ENCODE measurements around the gene WSCD2.

The WSCD2 gene

DNA sequence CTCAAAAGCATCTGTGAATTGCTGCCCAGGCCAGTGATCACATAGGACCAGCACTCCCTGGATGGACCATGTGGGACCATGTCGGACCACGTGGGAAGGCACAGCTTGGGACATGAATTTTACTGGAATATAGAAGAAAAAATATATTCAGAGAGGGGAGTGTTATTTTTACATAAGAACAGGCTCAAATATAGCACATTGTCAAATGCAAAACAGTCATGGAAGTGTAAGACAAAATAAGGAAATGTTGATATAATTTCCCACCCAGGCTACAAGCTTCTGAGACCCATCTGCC, 141.7 kb downstream of the WSCD2 start:
- DNase-seq, result no peak

DNA sequence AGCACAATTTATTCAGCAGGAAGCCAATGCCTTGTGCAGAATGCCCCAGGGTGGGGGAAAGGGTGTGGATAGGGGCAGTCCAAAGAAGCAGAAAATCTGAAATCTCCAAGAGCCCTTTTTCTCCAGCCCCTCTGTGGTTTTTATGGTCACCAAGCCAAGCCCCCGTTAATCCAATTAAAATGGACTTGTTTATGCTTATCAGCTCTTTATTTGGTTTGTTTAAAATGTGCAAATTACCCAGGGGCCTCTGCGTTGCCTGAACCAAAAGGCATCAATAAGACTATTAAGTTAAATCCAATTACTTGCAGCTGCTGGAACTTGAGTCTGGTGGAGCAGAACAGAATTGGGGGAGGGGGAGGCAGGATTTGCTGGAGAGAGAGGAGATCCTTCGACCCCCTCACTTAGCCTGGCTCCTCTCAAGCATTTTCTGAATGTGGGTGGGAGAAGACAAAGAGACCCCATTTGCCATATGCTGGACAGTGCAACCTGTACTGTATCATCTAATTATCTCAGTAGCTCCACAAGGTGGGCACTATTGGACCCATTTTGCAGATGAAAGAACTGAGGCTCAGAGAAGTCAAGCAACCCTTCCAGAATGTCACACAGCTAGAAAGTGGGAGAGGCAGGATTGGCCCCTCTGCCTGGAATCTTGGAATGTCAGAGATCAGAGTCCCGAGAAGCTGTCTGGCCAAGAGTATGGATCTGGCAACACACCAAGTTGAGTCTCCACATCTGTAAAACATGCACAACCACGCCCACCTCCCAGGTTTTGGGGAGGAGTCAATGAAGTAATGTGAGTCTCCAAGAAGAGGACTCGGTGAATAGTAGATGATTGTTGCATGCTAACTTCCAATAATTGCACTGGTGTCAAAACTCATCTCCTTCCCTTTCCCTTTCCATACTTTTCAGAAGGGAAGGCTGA, 143.1 kb downstream of the WSCD2 start:
- no peak for DNase-seq

DNA sequence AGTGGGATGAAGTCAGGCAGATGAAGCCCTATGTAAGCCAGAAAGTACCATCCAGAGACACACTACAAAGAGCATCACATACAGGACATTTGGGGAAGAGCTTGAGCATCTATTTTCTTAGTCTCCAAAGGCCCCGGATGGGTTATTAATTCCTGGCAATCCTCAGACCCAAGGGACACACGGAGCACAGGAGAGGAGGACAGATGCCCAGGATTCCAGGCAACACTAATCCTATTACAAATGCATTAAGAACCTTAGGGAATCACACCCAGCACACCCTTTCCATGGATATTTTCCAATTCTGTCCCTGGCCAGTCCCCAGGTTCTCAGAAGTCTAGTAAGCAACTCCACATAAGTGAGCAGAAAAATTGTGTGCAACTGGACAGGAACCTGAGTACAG, 144.1 kb downstream of the WSCD2 start:
- DNase-seq, result no peak

DNA sequence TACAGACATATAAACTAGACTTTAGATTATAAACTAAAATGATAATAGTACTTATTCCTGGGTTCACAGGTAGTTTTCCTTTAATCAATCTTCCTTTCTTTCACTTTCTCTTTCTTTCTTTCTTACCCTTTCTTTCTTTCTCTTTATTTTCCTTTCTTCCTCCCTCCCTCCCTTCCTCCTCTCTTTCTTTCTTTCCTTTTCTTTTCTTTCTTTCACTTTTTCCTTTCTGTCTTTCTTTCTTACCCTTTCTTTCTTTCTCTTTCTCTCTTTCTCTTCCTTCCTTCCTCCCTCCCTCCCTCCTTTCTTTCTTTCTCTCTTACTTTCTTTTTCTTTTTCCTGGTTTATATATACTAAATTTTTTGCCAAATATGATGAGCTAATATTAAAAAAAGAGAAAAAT, 148.5 kb downstream of the WSCD2 start:
- DNase-seq, result no peak

DNA sequence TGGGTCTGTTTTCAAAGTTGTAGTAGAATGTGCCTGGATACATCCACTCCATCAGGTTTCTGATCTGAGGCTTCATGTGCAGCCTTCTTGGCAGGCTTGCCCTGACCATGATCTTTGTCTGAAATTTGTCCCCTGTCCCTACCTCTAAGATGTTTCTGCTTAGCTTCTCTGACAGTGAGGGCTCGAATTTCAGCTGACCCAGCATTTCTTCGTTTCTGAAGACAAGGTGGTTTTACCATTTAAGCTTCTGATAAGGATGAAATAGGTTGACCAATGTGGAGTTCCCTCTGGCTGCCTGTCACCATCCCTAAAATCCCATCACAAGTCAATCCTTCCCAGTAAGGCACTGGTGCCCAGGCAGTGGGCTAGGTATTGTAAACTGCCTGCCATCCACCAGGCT, 153.1 kb downstream of the WSCD2 start:
- DNase-seq, result no peak

DNA sequence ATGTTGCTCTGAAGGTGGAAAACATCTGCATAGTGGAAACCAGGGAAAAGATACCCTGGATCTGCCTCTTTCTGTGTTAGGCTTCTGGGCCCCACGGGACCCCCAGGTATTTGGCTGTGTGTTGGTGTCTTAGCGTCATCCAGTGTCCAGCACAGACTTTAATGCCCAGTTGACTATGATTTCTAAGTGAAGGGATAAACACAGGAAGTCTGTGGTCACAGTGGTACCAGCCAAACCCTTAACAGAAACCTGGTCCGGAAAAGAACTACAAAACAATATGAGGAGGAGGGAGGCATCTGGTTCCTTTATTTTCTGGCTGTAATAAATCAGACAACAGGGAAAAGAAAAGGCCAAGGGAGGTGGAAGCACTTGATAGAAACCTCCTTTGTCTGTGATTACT, 153.6 kb downstream of the WSCD2 start:
- no peak for DNase-seq

DNA sequence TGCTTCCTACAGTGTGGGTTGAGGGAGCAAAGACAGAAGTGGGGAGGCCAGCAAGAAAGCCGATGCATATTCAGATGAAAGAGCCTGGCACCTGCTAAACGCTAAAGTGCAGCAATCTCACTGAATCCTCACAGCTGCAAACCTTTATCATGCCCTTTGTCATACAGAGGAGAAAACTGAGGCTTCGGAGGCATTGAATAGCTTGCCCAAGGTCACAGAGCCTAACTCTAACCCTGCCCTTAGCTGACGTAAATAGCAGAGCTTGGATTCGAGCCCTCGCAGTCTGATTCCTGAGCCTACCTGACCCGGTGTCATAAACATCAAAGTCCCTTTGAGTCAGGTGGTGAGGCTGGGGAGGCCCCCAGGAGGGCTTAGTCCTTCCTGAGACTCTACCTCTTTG, 155.1 kb downstream of the WSCD2 start:
- DNase-seq, result no peak

DNA sequence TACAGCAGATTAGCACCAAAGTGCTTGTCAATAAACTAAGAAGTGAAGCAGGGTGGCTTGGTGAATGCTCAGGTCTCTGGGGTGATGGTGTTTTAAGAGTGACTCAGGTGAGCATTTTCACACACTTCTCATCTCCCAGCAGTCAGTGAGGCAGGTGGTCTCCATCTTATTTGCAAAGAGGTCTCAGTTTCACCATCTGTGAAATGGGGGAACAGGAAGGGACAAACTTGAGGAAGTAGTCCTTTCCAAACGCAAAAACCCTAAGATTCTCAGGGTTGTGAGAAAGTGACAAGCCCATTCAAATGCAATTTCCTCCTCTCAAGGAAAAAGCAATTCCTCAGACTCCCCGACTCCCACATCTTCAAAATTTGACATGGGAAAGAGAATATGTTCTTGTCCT, 155.9 kb downstream of the WSCD2 start:
- no peak for DNase-seq

DNA sequence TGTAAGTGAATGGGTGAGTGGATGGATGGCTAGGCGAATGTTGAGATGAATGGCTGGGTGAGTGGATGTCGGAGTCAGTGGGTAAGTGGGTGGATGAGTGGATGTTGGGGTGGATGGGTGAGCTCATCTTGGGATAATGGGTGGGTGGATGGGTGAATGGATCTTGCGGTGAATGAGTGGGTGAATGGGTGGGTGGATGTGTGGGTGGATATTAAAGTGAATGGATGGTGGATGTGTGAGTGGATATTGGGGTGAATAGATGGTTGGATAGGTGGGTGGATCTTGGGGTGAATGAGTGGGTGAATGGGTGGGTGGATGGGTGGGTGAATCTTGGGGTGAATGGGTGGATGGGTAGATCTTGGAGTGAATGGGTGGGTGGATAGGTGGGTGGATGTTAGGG, 158.1 kb downstream of the WSCD2 start:
- no peak for DNase-seq

DNA sequence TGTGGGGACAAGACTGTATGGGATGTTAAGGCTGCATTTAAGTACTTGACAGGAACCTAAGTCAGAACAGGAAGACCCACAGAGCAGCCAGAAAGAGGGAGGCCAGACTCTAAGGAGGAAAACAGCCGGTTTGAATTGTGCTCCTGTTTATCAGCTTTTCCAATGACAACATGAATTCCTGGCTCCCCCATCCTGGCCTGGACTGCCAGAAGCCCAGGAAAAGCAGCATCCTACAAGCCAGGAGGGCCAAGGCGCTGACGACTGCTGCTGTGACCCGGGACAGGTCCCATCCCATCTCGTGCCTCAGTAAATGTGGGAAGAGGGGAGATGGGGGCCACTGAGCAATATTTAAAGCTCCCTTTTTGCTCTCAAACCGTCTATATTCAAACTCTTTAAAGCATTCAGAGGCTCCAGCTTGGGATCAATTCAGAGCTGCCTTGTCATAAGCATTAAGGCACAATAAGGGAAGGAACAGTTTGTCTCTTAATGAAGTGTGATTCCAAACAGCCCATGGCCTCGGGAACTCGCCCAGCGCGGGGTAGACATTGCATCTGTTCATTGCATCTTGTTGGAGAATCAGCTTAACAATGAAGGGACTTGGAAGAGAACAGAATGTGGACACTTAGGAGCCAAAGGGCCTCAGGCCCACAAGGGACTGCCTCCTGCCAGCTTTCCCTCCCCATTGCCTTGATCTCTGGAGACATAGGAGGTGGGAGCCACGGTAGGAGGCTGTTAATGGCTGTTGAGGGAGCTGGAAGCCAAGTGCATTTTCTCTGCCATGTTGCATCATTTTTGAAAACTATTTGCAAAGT, 160.5 kb downstream of the WSCD2 start:
- DNase-seq, result no peak

DNA sequence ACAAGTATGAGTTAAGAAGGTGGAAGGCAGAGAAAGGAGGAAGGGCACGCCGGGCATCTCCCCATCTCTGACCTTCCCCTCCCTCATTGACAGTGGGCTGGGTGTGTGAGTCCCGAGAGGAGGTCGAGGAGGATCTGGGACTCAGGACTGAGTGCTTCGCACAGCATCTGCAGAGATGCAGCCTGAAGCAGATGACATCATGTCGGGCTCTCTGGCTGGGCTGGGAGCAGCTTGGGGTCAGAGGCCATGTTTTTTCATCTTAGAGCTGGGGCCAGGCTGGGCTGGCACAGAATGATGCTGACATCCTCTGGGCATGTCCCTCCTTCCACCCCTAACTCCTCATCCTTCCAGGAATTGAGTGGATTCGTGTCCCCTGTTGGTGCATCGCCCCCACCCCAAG, 166.6 kb downstream of the WSCD2 start:
- DNase-seq, result no peak

DNA sequence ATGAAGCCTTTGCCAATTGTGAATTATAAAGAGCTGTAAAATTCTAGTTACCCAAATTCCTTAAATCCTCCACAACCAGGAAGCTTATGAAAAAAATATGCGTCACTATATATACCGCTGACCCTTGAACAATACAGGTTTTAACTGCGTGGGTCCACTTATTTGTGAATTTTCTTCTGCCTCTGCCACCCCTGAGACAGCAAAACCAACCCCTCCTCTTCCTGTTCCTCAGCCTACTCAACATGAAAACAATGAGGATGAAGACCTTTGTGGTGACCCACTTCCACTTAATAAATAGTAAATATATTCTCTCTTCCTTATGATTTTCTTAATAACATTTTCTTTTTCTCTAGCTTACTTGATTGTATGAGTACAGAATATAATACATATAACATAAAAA, 167.9 kb downstream of the WSCD2 start:
- DNase-seq, result no peak

DNA sequence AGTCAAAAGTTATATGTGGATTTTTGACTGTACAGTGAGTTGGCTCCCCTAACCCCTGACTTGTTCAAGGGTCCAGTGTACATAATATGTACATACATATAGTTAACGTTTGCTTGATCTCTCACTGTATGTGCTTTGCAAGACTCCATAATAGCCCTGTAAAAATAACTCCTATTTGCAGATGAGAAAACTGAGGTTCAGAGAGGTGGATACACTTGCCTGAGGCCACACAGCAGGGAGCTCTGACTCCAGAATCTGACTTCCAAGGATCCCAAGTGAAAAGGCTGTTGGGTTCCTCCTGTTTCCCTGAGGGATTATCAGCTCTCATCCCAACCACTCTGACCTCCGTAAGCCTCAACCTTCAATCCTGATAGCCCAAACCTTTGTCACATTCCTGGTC, 168.3 kb downstream of the WSCD2 start:
- DNase-seq, result no peak

DNA sequence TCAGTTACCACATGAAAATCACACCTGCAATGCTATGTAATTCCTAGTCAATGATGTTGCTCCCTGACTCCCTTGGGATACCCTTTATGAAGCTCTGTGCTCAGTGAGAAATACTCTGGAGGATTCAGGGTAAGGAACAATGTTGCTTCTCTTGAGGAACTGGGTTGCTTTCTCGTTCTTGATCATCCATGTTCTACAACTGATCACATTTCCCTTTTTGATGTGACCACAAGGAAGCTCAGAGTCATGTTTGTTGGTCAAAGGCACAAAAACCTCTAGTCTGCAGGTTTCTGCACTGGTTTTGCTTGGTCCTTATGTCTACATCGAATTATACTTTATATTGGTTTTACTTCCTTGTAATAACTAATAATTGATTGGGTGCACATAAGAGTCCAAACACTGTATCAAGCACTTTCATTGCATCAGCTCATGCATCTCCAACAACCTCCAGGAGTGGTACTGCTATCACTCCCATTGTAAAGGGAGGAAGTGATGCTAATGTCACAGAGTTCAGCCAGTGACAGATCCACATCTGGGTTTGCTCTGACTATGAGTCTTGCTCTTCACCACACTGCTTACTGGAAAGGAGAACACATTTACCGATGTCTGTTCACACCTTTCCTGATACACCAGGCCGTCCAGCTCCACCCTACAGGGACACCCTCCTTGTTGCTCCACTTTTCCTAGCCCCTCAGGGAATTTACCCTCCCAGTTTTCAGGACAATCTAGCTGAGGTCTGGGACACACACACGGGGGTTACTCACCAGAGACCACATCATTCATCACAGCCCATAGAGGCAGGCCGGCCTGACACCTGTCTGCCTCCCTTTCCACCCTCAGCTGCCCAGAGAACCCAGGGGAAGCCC, 169.0 kb downstream of the WSCD2 start:
- no peak for DNase-seq

DNA sequence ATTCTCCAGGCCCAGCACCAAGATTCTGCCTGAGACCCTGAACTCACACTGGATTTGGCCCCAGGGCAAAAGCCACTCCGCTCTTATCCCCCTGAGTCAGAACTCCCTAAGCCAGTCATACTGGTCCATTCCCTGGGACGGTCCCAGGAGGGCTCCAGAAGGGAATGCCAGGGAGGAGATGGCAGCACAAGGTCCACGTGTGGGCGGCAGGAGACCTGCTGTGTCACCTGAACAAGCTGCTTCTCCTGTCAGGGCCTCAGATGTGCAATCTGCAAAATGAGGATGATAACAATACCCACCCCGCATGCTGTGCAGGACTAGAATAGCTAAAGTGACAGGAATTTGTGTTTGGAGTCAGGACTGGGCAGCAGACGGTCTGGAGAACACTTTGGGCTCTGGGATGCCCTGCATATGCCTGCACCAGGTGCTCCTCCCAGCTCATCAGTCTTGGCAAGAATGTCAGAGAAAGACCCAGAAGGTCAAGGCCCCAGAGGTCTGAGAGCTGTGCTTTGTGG, 169.7 kb downstream of the WSCD2 start:
- DNase-seq, result no peak

DNA sequence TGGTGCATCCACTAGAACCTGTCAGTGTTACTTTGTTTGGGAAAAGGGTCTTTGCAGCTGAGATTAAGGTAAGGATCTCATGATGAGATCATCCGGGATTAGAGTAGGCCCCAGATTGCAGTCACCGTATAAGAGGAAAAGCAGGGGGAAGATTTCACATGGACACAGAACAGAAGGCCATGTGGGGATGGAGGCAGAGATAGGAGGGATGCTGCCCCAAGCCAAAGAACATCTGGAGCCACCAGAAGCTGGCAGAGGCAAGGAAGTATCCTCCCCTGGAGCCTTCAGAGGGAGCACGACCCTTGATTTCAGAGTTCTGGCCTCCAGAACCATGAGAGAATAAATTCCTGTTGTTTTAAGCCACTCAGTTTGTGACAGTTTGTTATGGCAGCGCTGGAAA, 170.4 kb downstream of the WSCD2 start:
- no peak for DNase-seq
